Mesendoderm (in vitro differentiated cells): ENCODE data around the gene FOXO1.

Experiments used
- DNase-seq: peaks from one replicate; pipeline ENCODE4 v3.0.0; 2013
- H2AK5ac ChIP-seq: 2 replicates; pipeline ENCODE4 v1.6.1; 2013; ENCODE audit warnings: low read length, inconsistent platforms
- H2BK120ac ChIP-seq: 2 replicates; pipeline ENCODE4 v1.6.1; 2013; ENCODE audit warnings: low read depth, mild to moderate bottlenecking, low read length, moderate library complexity, mixed read lengths
- H2BK15ac ChIP-seq: replicated peaks from 2 replicates; pipeline ENCODE4 v1.6.1; 2013; ENCODE audit warnings: low read depth, mild to moderate bottlenecking, moderate library complexity
- H2BK5ac ChIP-seq: 2 replicates; pipeline ENCODE4 v1.6.1; 2013; ENCODE audit warnings: low read length, inconsistent platforms
- H3K18ac ChIP-seq: 2 replicates; pipeline ENCODE4 v1.6.1; 2013; ENCODE audit warnings: mild to moderate bottlenecking, low read length, mixed read lengths
- H3K23ac ChIP-seq: one replicate; pipeline ENCODE4 v1.6.1; 2013; ENCODE audit warnings: low read length
- H3K27ac ChIP-seq: 2 replicates; pipeline ENCODE4 v1.5.1; 2013; ENCODE audit warnings: low read depth, mild to moderate bottlenecking, inconsistent platforms, low read length, moderate library complexity
- H3K27me3 ChIP-seq: 2 replicates; pipeline ENCODE4 v1.6.1; 2013; ENCODE audit warnings: low read length, control low read depth, mild to moderate bottlenecking, inconsistent platforms; ENCODE audit not compliant: insufficient read depth, poor library complexity
- H3K36me3 ChIP-seq: 2 replicates; pipeline ENCODE4 v1.6.1; 2013; ENCODE audit warnings: low read length, inconsistent platforms; ENCODE audit not compliant: control insufficient read depth, insufficient read depth
- H3K4ac ChIP-seq: one replicate; pipeline ENCODE4 v1.6.1; 2013; ENCODE audit warnings: low read depth, mild to moderate bottlenecking, low read length, moderate library complexity
- H3K4me1 ChIP-seq: 2 replicates; pipeline ENCODE4 v1.6.1; 2013; ENCODE audit warnings: low read depth, low read length, inconsistent platforms; ENCODE audit not compliant: control insufficient read depth
- H3K4me2 ChIP-seq: 2 replicates; pipeline ENCODE4 v1.6.1; 2013; ENCODE audit warnings: low read length
- H3K4me3 ChIP-seq: 2 replicates; pipeline ENCODE4 v1.5.1; 2013; ENCODE audit warnings: mild to moderate bottlenecking, low read length
- H3K56ac ChIP-seq: one replicate; pipeline ENCODE4 v1.6.1; 2013; ENCODE audit warnings: low read length
- H3K79me1 ChIP-seq: 2 replicates; pipeline ENCODE4 v1.6.1; 2013; ENCODE audit warnings: low read length, inconsistent platforms
- H3K79me2 ChIP-seq: 2 replicates; pipeline ENCODE4 v1.6.1; 2013; ENCODE audit warnings: mild to moderate bottlenecking, low read length; ENCODE audit not compliant: control insufficient read depth, insufficient read depth
- H3K9ac ChIP-seq: 2 replicates; pipeline ENCODE4 v1.6.1; 2013; ENCODE audit warnings: low read length, inconsistent platforms
- H4K5ac ChIP-seq: one replicate; pipeline ENCODE4 v1.6.1; 2013; ENCODE audit warnings: low read length
- H4K8ac ChIP-seq: one replicate; pipeline ENCODE4 v1.6.1; 2013; ENCODE audit warnings: low read depth, mild to moderate bottlenecking, control low read depth, low read length, moderate library complexity
- WGBS: extraction: QIAGEN DNeasy Blood & Tissue Kit; methylation state at CpG from one replicate; pipeline ENCODE4 v1.1.7; 2013; ENCODE audit warnings: low lambda C conversion rate, missing lambda C conversion rate; ENCODE audit not compliant: insufficient coverage; ENCODE audit errors: extremely low coverage; 5-methylcytosine and 5-hydroxymethylcytosine counted together

Gene FOXO1

DNA sequence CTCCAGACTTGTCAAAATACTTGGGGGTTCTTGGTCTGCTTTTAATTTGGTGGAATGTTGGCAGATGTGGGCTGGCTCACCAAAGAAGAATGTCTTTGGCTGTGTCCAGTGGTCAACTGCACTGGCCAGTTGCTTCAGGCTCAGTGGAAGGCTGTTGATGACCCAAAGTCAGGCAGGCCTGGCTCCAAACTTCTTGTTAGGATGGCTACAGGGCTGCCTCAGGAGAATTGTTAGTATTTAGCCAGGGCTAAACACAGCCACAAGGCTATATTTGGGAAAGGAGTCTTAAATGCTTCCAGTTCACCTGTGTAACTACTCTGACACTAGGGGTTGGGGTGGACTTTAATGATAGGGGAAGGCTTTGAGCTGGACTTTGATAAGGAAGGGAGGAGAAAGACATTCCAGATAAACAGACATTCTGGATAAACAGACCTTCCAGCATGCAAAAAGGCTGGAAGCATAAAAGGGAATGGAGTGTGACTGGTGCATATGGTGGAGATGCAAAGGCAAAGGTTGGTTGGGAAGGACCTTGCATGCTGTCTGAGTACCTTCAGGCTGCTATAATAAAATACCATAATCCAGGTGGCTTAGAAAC is 116.8 kb downstream of the FOXO1 start:
- DNase-seq: no peak
- Histone ChIP-seq H3K4me3 (no peak overlapping the region), H4K8ac (no peak overlapping the region), H3K4me1 (peaks cover 8% of the 10 kb centered on the region), H3K27ac (no peak overlapping the region), H2BK120ac (no peak overlapping the region), H3K23ac (peak overlapping the region; percentile 7), H2AK5ac (no peak overlapping the region), H3K79me1 (no peaks in the 10 kb centered on the region), H3K79me2 (no peaks in the 10 kb centered on the region), H3K4me2 (no peak overlapping the region), H2BK15ac (no peak overlapping the region), H3K9ac (no peak overlapping the region), H2BK5ac (no peak overlapping the region), H4K5ac (no peak overlapping the region), H3K18ac (no peak overlapping the region), H3K36me3 (no peaks in the 10 kb centered on the region), H3K4ac (no peak overlapping the region), H3K56ac (no peak overlapping the region), H3K27me3 (no peaks in the 10 kb centered on the region)

DNA sequence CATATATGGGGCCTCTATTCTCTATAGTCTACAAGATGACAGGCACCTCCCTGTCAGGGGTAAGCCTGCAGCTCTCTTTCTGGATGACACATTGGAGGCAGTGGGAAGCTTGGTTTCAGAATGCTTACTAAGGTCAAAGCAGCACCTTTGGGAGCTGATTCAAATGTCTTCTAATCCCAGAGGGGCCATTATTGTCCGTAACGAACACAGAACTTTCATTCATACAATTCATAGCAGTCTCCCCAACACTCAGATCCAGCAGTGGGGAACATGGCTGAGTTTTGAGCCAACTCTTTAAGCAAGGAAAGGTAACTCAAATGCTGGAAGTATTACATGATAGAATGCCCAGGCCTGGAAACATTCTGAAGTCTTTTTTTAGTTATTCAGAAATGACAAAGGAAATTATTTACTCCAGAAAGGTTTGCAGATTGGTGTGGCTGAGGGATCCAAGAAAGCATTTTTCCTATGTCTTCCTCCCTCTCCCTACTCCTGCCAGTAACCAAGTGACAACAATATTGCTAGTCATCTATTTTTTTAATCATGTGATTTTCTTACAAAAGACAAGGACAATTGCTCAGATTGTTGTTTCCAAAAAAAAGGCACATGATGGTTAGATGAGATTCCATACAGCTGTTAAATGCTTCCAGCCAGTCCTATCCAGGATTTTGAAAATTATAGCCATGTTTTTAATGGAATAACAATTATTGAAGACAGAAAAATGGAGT is 118.7 kb downstream of the FOXO1 start:
- H3K56ac ChIP-seq: no peak overlapping the region
- no peak overlapping the region for H2BK15ac ChIP-seq
- H3K4ac ChIP-seq: no peak overlapping the region
- WGBS: no CpG with 5 or more reads among the region's 2 CpGs
- no peak overlapping the region for H2BK5ac ChIP-seq
- H2AK5ac ChIP-seq: no peak overlapping the region
- no peak overlapping the region for H3K27ac ChIP-seq
- no peaks in the 10 kb centered on the region for H3K79me2 ChIP-seq
- H4K5ac ChIP-seq: no peak overlapping the region
- H3K4me1 ChIP-seq: peaks cover 3% of the 10 kb centered on the region
- H2BK120ac ChIP-seq: no peak overlapping the region
- H3K23ac ChIP-seq: no peak overlapping the region
- no peak overlapping the region for H3K4me3 ChIP-seq
- no peak overlapping the region for H3K4me2 ChIP-seq
- H3K18ac ChIP-seq: no peak overlapping the region
- H3K9ac ChIP-seq: no peak overlapping the region
- H3K36me3 ChIP-seq: no peaks in the 10 kb centered on the region
- H3K79me1 ChIP-seq: no peaks in the 10 kb centered on the region
- H4K8ac ChIP-seq: no peak overlapping the region
- H3K27me3 ChIP-seq: no peaks in the 10 kb centered on the region
- DNase-seq: no peak

DNA sequence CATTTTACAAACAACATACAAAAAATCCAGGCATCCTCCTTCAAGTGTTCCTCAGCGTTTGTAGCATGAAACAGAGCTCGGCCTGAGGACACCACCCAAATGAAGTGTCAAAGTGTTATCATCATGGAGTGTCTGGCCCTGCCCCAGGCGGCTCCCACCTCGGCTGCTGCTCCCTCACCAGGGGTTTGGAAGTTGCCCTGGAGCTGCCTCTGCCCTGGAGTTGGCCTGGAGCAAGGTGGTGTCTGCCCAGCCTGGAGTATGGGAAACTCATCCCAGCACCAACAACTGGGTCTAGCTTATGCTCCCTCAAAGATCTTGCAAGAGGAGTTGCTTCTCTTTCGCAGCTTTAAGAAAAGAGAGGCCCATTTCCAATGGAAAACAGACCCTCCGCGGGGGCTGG is 120.4 kb downstream of the FOXO1 start:
- Histone ChIP-seq H2AK5ac (no peak overlapping the region), H3K79me2 (no peaks in the 10 kb centered on the region), H3K56ac (no peak overlapping the region), H3K4me3 (no peak overlapping the region), H3K27me3 (no peaks in the 10 kb centered on the region), H3K27ac (no peak overlapping the region), H3K36me3 (no peaks in the 10 kb centered on the region), H3K18ac (no peak overlapping the region), H3K9ac (no peak overlapping the region), H3K4ac (no peak overlapping the region), H3K23ac (no peak overlapping the region), H4K5ac (no peak overlapping the region), H2BK120ac (no peak overlapping the region), H2BK5ac (no peak overlapping the region), H3K4me1 (peaks cover 3% of the 10 kb centered on the region), H2BK15ac (no peak overlapping the region), H4K8ac (no peak overlapping the region), H3K79me1 (no peaks in the 10 kb centered on the region), H3K4me2 (no peak overlapping the region)
- DNase-seq: peak; percentile 68
- WGBS: no CpG with 5 or more reads among the region's 7 CpGs

DNA sequence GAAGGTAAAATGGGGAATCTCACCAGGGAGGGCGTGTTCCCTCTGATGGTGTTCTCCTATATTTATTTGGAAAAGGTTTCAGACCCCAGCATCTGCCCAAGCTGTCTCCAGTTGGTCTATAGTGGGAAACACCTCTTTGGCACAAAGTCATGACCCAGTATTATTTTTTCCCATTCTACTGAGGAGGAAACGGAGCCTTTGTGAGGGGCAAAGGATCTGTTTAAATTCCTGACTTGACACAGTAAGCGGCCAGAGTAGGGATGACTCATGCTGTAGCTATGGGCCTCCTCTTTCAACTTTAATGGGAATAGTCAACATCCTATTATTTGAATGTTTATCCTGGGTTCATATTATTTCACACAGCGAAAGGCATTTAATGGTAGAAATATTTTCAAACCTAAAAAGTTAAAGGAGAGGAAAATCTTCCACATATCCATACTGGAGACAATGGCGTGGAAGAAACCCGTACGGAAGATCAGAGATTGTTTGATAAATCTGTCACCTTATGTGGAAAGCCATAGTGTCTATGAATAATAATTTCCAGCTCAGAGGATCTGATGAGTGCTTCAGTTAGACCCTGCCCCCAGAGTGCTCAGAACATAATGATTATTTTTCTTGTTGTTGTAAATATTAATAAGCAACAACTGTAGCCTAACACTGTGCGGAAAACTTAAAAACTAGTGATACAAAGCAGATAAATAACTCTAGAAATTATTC is 126.0 kb downstream of the FOXO1 start:
- Histone ChIP-seq H3K27ac (no peak overlapping the region), H4K8ac (peak overlapping the region; percentile 76), H3K4ac (no peak overlapping the region), H3K4me1 (peaks cover 3% of the 10 kb centered on the region), H3K4me2 (no peak overlapping the region), H2BK120ac (peak overlapping the region; percentile 92), H3K27me3 (no peaks in the 10 kb centered on the region), H3K36me3 (no peaks in the 10 kb centered on the region), H3K9ac (no peak overlapping the region), H3K79me2 (no peaks in the 10 kb centered on the region), H2AK5ac (no peak overlapping the region), H3K23ac (no peak overlapping the region), H4K5ac (no peak overlapping the region), H3K4me3 (no peak overlapping the region), H2BK15ac (no peak overlapping the region), H3K56ac (no peak overlapping the region), H3K79me1 (no peaks in the 10 kb centered on the region), H3K18ac (peak overlapping the region; percentile 75), H2BK5ac (no peak overlapping the region)
- DNase-seq: peak; percentile 91
- WGBS: no CpG with 5 or more reads among the region's 8 CpGs

DNA sequence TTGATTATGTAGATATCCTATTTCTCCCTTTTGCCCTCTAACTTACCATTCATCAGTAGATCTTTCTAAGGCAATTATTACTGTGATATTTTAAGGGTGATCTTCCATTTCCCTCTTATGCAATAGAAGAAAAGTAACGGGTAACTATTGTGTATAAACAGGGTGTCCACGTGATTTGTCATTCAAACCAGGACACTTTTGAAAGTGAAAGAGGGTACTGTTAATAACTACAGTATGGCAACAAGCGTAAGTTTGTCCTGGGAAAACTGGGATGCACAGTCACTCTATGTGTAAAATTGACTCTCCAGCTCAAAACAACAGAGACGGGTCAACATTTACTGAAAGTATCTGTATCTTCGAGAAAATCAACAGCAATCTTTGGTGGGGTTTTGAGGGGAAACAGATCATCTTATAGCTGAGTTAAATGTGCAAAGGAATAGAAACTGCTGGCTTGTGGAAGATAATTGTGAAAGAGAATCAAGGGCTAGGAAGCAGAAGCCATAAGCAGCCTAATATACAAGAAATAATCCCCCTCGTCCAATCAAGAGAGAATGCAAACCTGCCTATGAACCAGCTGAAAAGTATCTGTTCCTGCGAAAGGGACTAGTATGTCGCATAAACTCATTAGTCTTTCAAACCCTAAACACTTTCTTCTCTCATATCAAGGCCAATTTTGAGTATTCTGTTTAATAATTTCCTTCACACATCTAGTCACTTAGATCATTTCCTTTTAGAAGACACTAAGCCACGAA is 126.7 kb downstream of the FOXO1 start:
- Histone ChIP-seq H3K23ac (no peak overlapping the region), H3K4me2 (no peak overlapping the region), H3K9ac (no peak overlapping the region), H3K4ac (no peak overlapping the region), H2BK15ac (peak overlapping the region; percentile 87), H3K79me1 (no peaks in the 10 kb centered on the region), H4K8ac (no peak overlapping the region), H3K36me3 (no peaks in the 10 kb centered on the region), H3K79me2 (no peaks in the 10 kb centered on the region), H3K4me3 (no peak overlapping the region), H3K27ac (no peak overlapping the region), H3K56ac (no peak overlapping the region), H2AK5ac (no peak overlapping the region), H3K4me1 (peaks cover 3% of the 10 kb centered on the region), H3K27me3 (no peaks in the 10 kb centered on the region), H3K18ac (peak overlapping the region; percentile 75), H4K5ac (no peak overlapping the region), H2BK120ac (peak overlapping the region; percentile 92), H2BK5ac (no peak overlapping the region)
- no CpG with 5 or more reads among the region's 9 CpGs for WGBS
- no peak for DNase-seq
